IMR-90 (cell line): ENCODE data around the gene ATP5MC3. TPM values are rescaled to one million over a fixed set of nuclear protein-coding genes. Genes with fewer than 3 reads are reported as not detected.

Source experiments
- ATAC-seq: fragments of 200-7000 bp; cut with Tn5 transposase; 2 replicates; pipeline ENCODE4 v1.9.1; 2020; ENCODE audit warnings: low read depth, mild to moderate bottlenecking, moderate library complexity
- BruUV-seq: library from RNA; stranded (reverse); fragments of 400-500 nt; replicated peaks from 2 replicates; lab custom pipeline; 2021; lab: Mats Ljungman, UMichigan
- CTCF ChIA-PET: fragments of 300-600 bp; formaldehyde crosslinking; extraction: SDS; loops from one replicate; lab custom pipeline; 2021; ENCODE audit warnings: antibody characterized with exemption; lab: Yijun Ruan, JAX
- POLR2A ChIA-PET: fragments of 300-600 bp; sonication (Branson Sonifier 250); formaldehyde crosslinking; loops from one replicate; lab custom pipeline; 2022; ENCODE audit warnings: antibody characterized with exemption; ENCODE audit not compliant: unreplicated experiment; lab: Charles Lee
- DNase-seq: peaks from one replicate; pipeline ENCODE4 v3.0.0; 2013
- H2AFZ ChIP-seq: replicated peaks from 2 replicates; pipeline ENCODE3; 2013; ENCODE audit warnings: low read length, mild to moderate bottlenecking; ENCODE audit not compliant: poor library complexity
- H2AK5ac ChIP-seq: 2 replicates; pipeline ENCODE4 v1.6.1; 2013; ENCODE audit warnings: low read depth, low read length, inconsistent platforms
- H2AK9ac ChIP-seq: replicated peaks from 2 replicates; pipeline ENCODE3; 2013; ENCODE audit warnings: mild to moderate bottlenecking, low read depth, low read length, moderate library complexity; ENCODE audit not compliant: poor library complexity
- H2BK120ac ChIP-seq: 2 replicates; pipeline ENCODE4 v1.6.1; 2013; ENCODE audit warnings: low read depth, low read length, inconsistent platforms
- H2BK15ac ChIP-seq: 3 replicates; pipeline ENCODE4 v1.6.1; 2013; ENCODE audit warnings: low read depth, low read length, inconsistent platforms
- H2BK20ac ChIP-seq: 2 replicates; pipeline ENCODE4 v1.6.1; 2013; ENCODE audit warnings: low read depth, mild to moderate bottlenecking, inconsistent platforms, low read length, moderate library complexity
- H2BK5ac ChIP-seq: 2 replicates; pipeline ENCODE4 v1.6.1; 2013; ENCODE audit warnings: mild to moderate bottlenecking, low read depth, low read length, inconsistent platforms; ENCODE audit not compliant: poor library complexity, severe bottlenecking
- H3K14ac ChIP-seq: replicated peaks from 2 replicates; pipeline ENCODE4 v1.6.1; 2013; ENCODE audit warnings: low read depth, low read length, inconsistent platforms
- H3K18ac ChIP-seq: 2 replicates; pipeline ENCODE4 v1.6.1; 2013; ENCODE audit warnings: low read depth, low read length, control low read depth
- H3K23ac ChIP-seq: 2 replicates; pipeline ENCODE4 v1.6.1; 2013; ENCODE audit warnings: low read depth, low read length, inconsistent platforms
- H3K27ac ChIP-seq: 2 replicates; pipeline ENCODE4 v1.5.1; 2013; ENCODE audit warnings: mild to moderate bottlenecking, control low read depth, low read length; ENCODE audit not compliant: insufficient read depth
- H3K27me3 ChIP-seq: 2 replicates; pipeline ENCODE4 v1.6.1; 2013; ENCODE audit warnings: low read length; ENCODE audit not compliant: control insufficient read depth, insufficient read depth
- H3K36me3 ChIP-seq: 2 replicates; pipeline ENCODE4 v1.6.1; 2013; ENCODE audit warnings: low read length, mixed read lengths; ENCODE audit not compliant: control insufficient read depth, insufficient read depth
- H3K4ac ChIP-seq: 2 replicates; pipeline ENCODE4 v1.6.1; 2013; ENCODE audit warnings: low read depth, low read length, inconsistent platforms
- H3K4me1 ChIP-seq: 2 replicates; pipeline ENCODE4 v1.6.1; 2013; ENCODE audit warnings: low read length, mixed read lengths; ENCODE audit not compliant: control insufficient read depth, insufficient read depth
- H3K4me2 ChIP-seq: 2 replicates; pipeline ENCODE4 v1.6.1; 2013; ENCODE audit warnings: low read depth, mild to moderate bottlenecking, control low read depth, low read length, moderate library complexity
- H3K4me3 ChIP-seq: 2 replicates; pipeline ENCODE4 v1.5.1; 2013; ENCODE audit warnings: low read depth, mild to moderate bottlenecking, control low read depth, low read length, moderate library complexity; ENCODE audit not compliant: insufficient read depth
- H3K56ac ChIP-seq: 2 replicates; pipeline ENCODE4 v1.6.1; 2013; ENCODE audit warnings: low read length, inconsistent platforms; ENCODE audit not compliant: insufficient read depth; ENCODE audit errors: extremely low read depth
- H3K79me1 ChIP-seq, 2 experiments: 2 replicates each; pipeline ENCODE4 v1.6.1; 2013; ENCODE audit warnings: low read length in 2 of 2, inconsistent platforms in 1 of 2, low read depth in 1 of 2
- H3K9ac ChIP-seq: 2 replicates; pipeline ENCODE4 v1.6.1; 2013; ENCODE audit warnings: low read depth, low read length, control low read depth
- H3K9me1 ChIP-seq: 2 replicates; pipeline ENCODE4 v1.6.1; 2013; ENCODE audit warnings: low read length, inconsistent platforms; ENCODE audit not compliant: insufficient read depth
- H3K9me3 ChIP-seq: 2 replicates; pipeline ENCODE4 v1.6.1; 2013; ENCODE audit warnings: low read length; ENCODE audit not compliant: control insufficient read depth, insufficient read depth
- H4K20me1 ChIP-seq: 2 replicates; pipeline ENCODE4 v1.6.1; 2013; ENCODE audit warnings: low read length, inconsistent platforms; ENCODE audit not compliant: insufficient read depth
- H4K5ac ChIP-seq: 2 replicates; pipeline ENCODE4 v1.6.1; 2013; ENCODE audit warnings: mild to moderate bottlenecking, low read depth, low read length, control low read depth
- H4K8ac ChIP-seq, 2 experiments: 2 replicates each; pipeline ENCODE4 v1.6.1; 2013; ENCODE audit warnings: low read depth in 2 of 2, low read length in 2 of 2, control low read depth in 1 of 2, inconsistent platforms in 1 of 2
- H4K91ac ChIP-seq: 2 replicates; pipeline ENCODE4 v1.6.1; 2013; ENCODE audit warnings: low read depth, low read length, inconsistent platforms; ENCODE audit not compliant: insufficient read depth
- BHLHE40 ChIP-seq: fragments of 150-350 bp; IDR thresholded peaks from 2 replicates; pipeline ENCODE4 v1.6.1; 2016; ENCODE audit warnings: mild to moderate bottlenecking, low read depth, low read length
- CEBPB ChIP-seq: IDR thresholded peaks from 2 replicates; pipeline ENCODE4 v1.6.1; 2012; ENCODE audit warnings: low read depth, low read length, improper control_type of control experiment
- CHD1 ChIP-seq: IDR thresholded peaks from 2 replicates; pipeline ENCODE4 v1.6.1; 2012; ENCODE audit warnings: low read depth, low read length, improper control_type of control experiment
- CTCF ChIP-seq: conservative IDR thresholded peaks from 2 replicates; pipeline ENCODE4 v1.5.1; 2012; ENCODE audit warnings: mild to moderate bottlenecking, low read depth, low read length, improper control_type of control experiment
- ELK1 ChIP-seq: fragments of 150-350 bp; IDR thresholded peaks from 2 replicates; pipeline ENCODE4 v1.6.1; 2016; ENCODE audit warnings: low read depth, mild to moderate bottlenecking, low read length, moderate library complexity, borderline replicate concordance
- FOS ChIP-seq: fragments of 150-350 bp; IDR thresholded peaks from 2 replicates; pipeline ENCODE4 v1.6.1; 2016; ENCODE audit warnings: low read depth, low read length
- MAZ ChIP-seq: IDR thresholded peaks from 2 replicates; pipeline ENCODE4 v1.6.1; 2012; ENCODE audit warnings: low read depth, mild to moderate bottlenecking, low read length, improper control_type of control experiment, moderate library complexity, borderline replicate concordance
- RCOR1 ChIP-seq: IDR thresholded peaks from 2 replicates; pipeline ENCODE4 v1.6.1; 2012; ENCODE audit warnings: mild to moderate bottlenecking, low read length, improper control_type of control experiment; ENCODE audit not compliant: insufficient replicate concordance
- RFX5 ChIP-seq: IDR thresholded peaks from 2 replicates; pipeline ENCODE4 v1.8.0; 2012; ENCODE audit warnings: low read depth, mild to moderate bottlenecking, low read length, moderate library complexity
- SMC3 ChIP-seq: fragments of 150-350 bp; IDR thresholded peaks from 2 replicates; pipeline ENCODE4 v1.6.1; 2016; ENCODE audit warnings: low read depth, mild to moderate bottlenecking, antibody characterized with exemption, low read length, moderate library complexity
- USF2 ChIP-seq: fragments of 150-350 bp; IDR thresholded peaks from 2 replicates; pipeline ENCODE4 v1.6.1; 2017; ENCODE audit warnings: mild to moderate bottlenecking, antibody characterized with exemption, low read length, low read depth
- whole genome bisulfite sequencing, 2 experiments: methylation state at CpG; one replicate each; pipeline versions ENCODE4 v1.1.5 to v1.1.7; 2013; ENCODE audit warnings: missing lambda C conversion rate in 2 of 2; ENCODE audit not compliant: insufficient read length in 1 of 2; ENCODE audit errors: extremely low coverage in 2 of 2; 5-methylcytosine and 5-hydroxymethylcytosine counted together
- dilution Hi-C: fragments of 300-500 bp; cut with HindIII; formaldehyde crosslinking; loops from one replicate; pipeline ENCODE4 v1.14.3; 2018; ENCODE audit warnings: low sequenced_read_pairs; ENCODE audit not compliant: unreplicated experiment
- in situ Hi-C: fragments of 300-500 bp; cut with MboI; formaldehyde crosslinking; loops from 3 replicates; pipeline ENCODE4 v1.14.3; 2019; ENCODE audit warnings: low sequenced_read_pairs, inconsistent platforms, mixed read lengths
- intact Hi-C: fragments of 100-400 bp; cut with micrococcal nuclease; formaldehyde crosslinking; loops from 2 replicates; pipeline ENCODE4 v1.10.0; 2022
- polyA plus RNA-seq, 3 experiments: library from polyadenylated mRNA; depleted of rRNA; stranded (reverse); fragments of >200 nt; gene quantifications; 2 replicates each; pipeline ENCODE4 v1.2.3, GENCODE V29; 2012; ENCODE audit warnings: low replicate concordance in 1 of 3
- total RNA-seq: library from RNA; depleted of rRNA; stranded (reverse); fragments of >200 nt; gene quantifications from 2 replicates; pipeline ENCODE4 v1.2.3, GENCODE V29; 2012

The ATP5MC3 gene
- total and polyA plus RNA-seq, 2 of the 4 experiments (the other 2 are of a cell fraction), result 167 to 365 TPM

GRCh38 chr2:175170659-175171304, 10.7 kb downstream of the ATP5MC3 start:
- CTCF ChIA-PET, result no interaction called here
- Histone ChIP-seq H3K4me3 (no peak overlapping the region), H2AFZ (no peak overlapping the region), H3K36me3 (peaks cover 3% of the 10 kb centered on the region; the same call in 1 of the 2 replicates), H2BK15ac (no peak overlapping the region), H4K20me1 (peaks cover under 1% of the 10 kb centered on the region; the same call in 1 of the 2 replicates), H3K27ac (no peak overlapping the region), H3K9me1 (0 out of 2 replicates have a peak, but pooled peaks cover 2% of the 10 kb centered on the region), H3K4me2 (no peak overlapping the region), H3K56ac (no peak overlapping the region), H2BK120ac (no peak overlapping the region), H3K4me1 (no peaks in the 10 kb centered on the region), H4K91ac (no peak overlapping the region), H3K14ac (no peak overlapping the region), H2BK20ac (no peak overlapping the region), H3K23ac (no peak overlapping the region), H4K5ac (no peak overlapping the region), H3K4ac (no peak overlapping the region), H3K79me1 (peaks cover 5 to 19% of the 10 kb centered on the region in 2 experiments), H2AK9ac (no peak overlapping the region), H3K18ac (no peak overlapping the region), H3K9me3 (no peaks in the 10 kb centered on the region), H4K8ac (no peak overlapping the region), H3K9ac (no peak overlapping the region), H2AK5ac (no peak overlapping the region), H2BK5ac (no peak overlapping the region), H3K27me3 (no peaks in the 10 kb centered on the region)
- BruUV-seq, result no TSS peak
- POLR2A ChIA-PET, result no interaction called here
- dilution Hi-C loops, result no loop called here
- WGBS, 2 experiments, result no CpG with 5 or more reads among the region's 3 CpGs
- intact Hi-C loops, result no loop called here
- TF ChIP-seq RFX5 (no peak), FOS (no peak), BHLHE40 (no peak), USF2 (no peak), RCOR1 (no peak), CHD1 (no peak), MAZ (no peak), ELK1 (no peak), CTCF (no peak), CEBPB (no peak), SMC3 (no peak)
- in situ Hi-C loops, result no loop called here
- DNase-seq (no peak), ATAC-seq (no peak)
